Measurements from ENCODE around the gene MAN2A1. TPM values are rescaled to one million over a fixed set of nuclear protein-coding genes. Genes with fewer than 3 reads are reported as not detected.

Gene MAN2A1
- polyA plus RNA-seq (4.4 and 5.7 TPM in 2 replicates), polyA minus RNA-seq (16.1 and 16.3 TPM in 2 replicates)

DNA sequence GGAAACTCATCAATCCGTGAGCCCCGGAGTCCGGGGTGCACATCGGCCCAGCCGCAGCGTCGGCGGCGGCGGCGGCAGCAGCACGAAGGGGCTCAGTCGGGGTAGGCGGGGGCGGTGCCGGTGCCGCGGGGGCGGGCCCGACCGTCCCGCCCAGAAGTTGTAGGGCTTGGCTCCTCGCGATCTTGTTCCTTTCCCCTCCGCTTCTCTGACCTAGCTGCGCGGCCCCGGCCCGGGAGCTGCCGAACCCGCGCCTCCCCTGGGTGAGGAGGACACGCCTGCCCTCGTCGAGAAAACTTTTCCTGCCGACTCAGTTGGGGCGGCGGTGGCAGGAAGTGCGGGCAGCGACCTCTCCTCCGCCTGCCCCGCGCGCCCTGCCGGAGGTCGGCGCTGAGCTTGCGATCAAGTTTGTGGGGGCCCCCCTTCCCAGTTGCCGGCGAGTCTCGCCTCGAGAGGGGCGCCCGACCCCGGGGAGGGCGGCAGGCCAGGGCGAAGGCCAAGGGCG, at the start of gene MAN2A1:
Gene MAN2A1 (plus strand): TSS at position 188 of the 502 bp plus-strand sequence. CDS start 491 bp downstream, outside the sequence.
- Histone ChIP-seq H3K9ac (ENCODE audit: low read length) (peak within 1 kb of the TSS; percentile 61), H4K20me1 (ENCODE audit: insufficient read depth) (no peaks in the 10 kb centered on the region), H3K4me2 (ENCODE audit: low read length) (peak within 1 kb of the TSS; percentile 89), H3K4me3 (ENCODE audit: low read length) (peak within 1 kb of the TSS; percentile 95), H3F3A (ENCODE audit: insufficient read depth, low read length, poor library complexity, severe bottlenecking) (no peaks in the 10 kb centered on the region), H3K9me3 (ENCODE audit: low read length) (peaks cover 5% of the 10 kb centered on the region), H3K36me3 (ENCODE audit: insufficient read depth, low read length) (no peaks in the 10 kb centered on the region), H3K79me2 (replicated peaks; ENCODE audit: insufficient read depth, low read length) (peaks cover 29% of the 10 kb centered on the region), H3K27ac (ENCODE audit: low read length) (peak within 1 kb of the TSS; percentile 73), H3K9me2 (ENCODE audit: insufficient read depth, low read length) (no peaks in the 10 kb centered on the region), H3K27me3 (ENCODE audit: insufficient read depth, low read depth, low read length) (no peaks in the 10 kb centered on the region), H2AFZ (ENCODE audit: low read depth, low read length) (peak within 1 kb of the TSS; percentile 82)
- no peak for TF ChIP-seq RAD21 (conservative IDR thresholded peaks at IDR 0.05)
- TF ChIP-seq, protein P1, sequence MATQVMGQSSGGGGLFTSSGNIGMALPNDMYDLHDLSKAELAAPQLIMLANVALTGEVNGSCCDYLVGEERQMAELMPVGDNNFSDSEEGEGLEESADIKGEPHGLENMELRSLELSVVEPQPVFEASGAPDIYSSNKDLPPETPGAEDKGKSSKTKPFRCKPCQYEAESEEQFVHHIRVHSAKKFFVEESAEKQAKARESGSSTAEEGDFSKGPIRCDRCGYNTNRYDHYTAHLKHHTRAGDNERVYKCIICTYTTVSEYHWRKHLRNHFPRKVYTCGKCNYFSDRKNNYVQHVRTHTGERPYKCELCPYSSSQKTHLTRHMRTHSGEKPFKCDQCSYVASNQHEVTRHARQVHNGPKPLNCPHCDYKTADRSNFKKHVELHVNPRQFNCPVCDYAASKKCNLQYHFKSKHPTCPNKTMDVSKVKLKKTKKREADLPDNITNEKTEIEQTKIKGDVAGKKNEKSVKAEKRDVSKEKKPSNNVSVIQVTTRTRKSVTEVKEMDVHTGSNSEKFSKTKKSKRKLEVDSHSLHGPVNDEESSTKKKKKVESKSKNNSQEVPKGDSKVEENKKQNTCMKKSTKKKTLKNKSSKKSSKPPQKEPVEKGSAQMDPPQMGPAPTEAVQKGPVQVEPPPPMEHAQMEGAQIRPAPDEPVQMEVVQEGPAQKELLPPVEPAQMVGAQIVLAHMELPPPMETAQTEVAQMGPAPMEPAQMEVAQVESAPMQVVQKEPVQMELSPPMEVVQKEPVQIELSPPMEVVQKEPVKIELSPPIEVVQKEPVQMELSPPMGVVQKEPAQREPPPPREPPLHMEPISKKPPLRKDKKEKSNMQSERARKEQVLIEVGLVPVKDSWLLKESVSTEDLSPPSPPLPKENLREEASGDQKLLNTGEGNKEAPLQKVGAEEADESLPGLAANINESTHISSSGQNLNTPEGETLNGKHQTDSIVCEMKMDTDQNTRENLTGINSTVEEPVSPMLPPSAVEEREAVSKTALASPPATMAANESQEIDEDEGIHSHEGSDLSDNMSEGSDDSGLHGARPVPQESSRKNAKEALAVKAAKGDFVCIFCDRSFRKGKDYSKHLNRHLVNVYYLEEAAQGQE (IDR thresholded peaks at IDR 0.05; ENCODE audit: borderline replicate concordance) = no peak
- TF ChIP-seq EP300 (conservative IDR thresholded peaks at IDR 0.05; ENCODE audit: poor library complexity, severe bottlenecking) = no peak
- TF ChIP-seq POLR2AphosphoS5 (IDR thresholded peaks at IDR 0.05) = no peak
- no peak for TF ChIP-seq TAF1 (IDR thresholded peaks at IDR 0.05; ENCODE audit: low read depth)
- TF ChIP-seq, protein P2, sequence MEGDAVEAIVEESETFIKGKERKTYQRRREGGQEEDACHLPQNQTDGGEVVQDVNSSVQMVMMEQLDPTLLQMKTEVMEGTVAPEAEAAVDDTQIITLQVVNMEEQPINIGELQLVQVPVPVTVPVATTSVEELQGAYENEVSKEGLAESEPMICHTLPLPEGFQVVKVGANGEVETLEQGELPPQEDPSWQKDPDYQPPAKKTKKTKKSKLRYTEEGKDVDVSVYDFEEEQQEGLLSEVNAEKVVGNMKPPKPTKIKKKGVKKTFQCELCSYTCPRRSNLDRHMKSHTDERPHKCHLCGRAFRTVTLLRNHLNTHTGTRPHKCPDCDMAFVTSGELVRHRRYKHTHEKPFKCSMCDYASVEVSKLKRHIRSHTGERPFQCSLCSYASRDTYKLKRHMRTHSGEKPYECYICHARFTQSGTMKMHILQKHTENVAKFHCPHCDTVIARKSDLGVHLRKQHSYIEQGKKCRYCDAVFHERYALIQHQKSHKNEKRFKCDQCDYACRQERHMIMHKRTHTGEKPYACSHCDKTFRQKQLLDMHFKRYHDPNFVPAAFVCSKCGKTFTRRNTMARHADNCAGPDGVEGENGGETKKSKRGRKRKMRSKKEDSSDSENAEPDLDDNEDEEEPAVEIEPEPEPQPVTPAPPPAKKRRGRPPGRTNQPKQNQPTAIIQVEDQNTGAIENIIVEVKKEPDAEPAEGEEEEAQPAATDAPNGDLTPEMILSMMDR (IDR thresholded peaks at IDR 0.05; ENCODE audit: poor library complexity, severe bottlenecking) = no peak
- no peak for TF ChIP-seq MXI1 (conservative IDR thresholded peaks at IDR 0.05; ENCODE audit: poor library complexity, severe bottlenecking)
- no peak for TF ChIP-seq SMC3 (conservative IDR thresholded peaks at IDR 0.05; ENCODE audit: poor library complexity)
- no peak for TF ChIP-seq EZH2 (IDR thresholded peaks at IDR 0.05; ENCODE audit: borderline replicate concordance, insufficient read depth, low read length, poor library complexity, severe bottlenecking)

DNA sequence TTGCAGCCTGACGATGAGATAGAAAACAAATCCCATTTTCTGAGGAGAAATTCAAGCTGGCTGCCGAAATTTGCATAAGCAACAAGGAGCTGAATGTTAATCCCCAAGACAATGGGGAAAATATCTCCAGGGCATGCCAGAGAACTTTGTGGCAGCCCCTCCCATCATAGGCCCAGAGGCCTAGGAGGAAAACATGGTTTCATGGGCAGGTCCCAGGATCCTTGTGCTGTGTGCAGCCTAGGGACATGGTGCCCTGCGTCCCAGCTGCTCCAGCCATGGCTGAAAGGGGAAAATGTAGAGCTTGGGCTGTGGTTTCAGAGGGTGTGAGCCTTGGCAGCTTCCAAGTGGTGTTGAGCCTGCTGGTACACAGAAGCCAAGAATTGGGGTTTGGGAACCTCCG, 48.8 kb upstream of the MAN2A1 start:
- H3K4me2 ChIP-seq (ENCODE audit: low read length) = no peak overlapping the region
- H3K9me3 ChIP-seq (ENCODE audit: low read length) = no peaks in the 10 kb centered on the region
- no peaks in the 10 kb centered on the region for H3K9me2 ChIP-seq (ENCODE audit: insufficient read depth, low read length)
- H3K9ac ChIP-seq (ENCODE audit: low read length) = no peak overlapping the region
- H3K79me2 ChIP-seq (replicated peaks; ENCODE audit: insufficient read depth, low read length) = no peaks in the 10 kb centered on the region
- H3K4me3 ChIP-seq (ENCODE audit: low read length) = no peak overlapping the region
- H4K20me1 ChIP-seq (ENCODE audit: insufficient read depth) = no peaks in the 10 kb centered on the region
- TF ChIP-seq EP300 (conservative IDR thresholded peaks at IDR 0.05; ENCODE audit: poor library complexity, severe bottlenecking) (no peak), MXI1 (conservative IDR thresholded peaks at IDR 0.05; ENCODE audit: poor library complexity, severe bottlenecking) (no peak), TAF1 (IDR thresholded peaks at IDR 0.05; ENCODE audit: low read depth) (no peak), EZH2 (IDR thresholded peaks at IDR 0.05; ENCODE audit: borderline replicate concordance, insufficient read depth, low read length, poor library complexity, severe bottlenecking) (no peak)
- TF ChIP-seq, protein P2 (IDR thresholded peaks at IDR 0.05; ENCODE audit: poor library complexity, severe bottlenecking) = no peak
- H3K27me3 ChIP-seq (ENCODE audit: insufficient read depth, low read depth, low read length) = no peaks in the 10 kb centered on the region
- no peak overlapping the region for H2AFZ ChIP-seq (ENCODE audit: low read depth, low read length)
- no peak overlapping the region for H3K27ac ChIP-seq (ENCODE audit: low read length)
- H3K36me3 ChIP-seq (ENCODE audit: insufficient read depth, low read length) = no peaks in the 10 kb centered on the region
- no peaks in the 10 kb centered on the region for H3F3A ChIP-seq (ENCODE audit: insufficient read depth, low read length, poor library complexity, severe bottlenecking)

Data from neural cell (in vitro differentiated cells).